Upper lobe of left lung (tissue), 4 donors: Measurements from ENCODE around the gene CCER1.

Experiments
- POLR2A ChIP-seq, 4 donors: fragments of 450-650 bp; IDR thresholded peaks; one replicate each; pipeline ENCODE4 v1.5.1; 2016 to 2017; ENCODE audit warnings: antibody characterized with exemption in 4 of 4, mild to moderate bottlenecking in 2 of 4
- POLR2AphosphoS5 ChIP-seq, 2 donors: sonication (generic); formaldehyde crosslinking; IDR thresholded peaks; one replicate each; pipeline ENCODE4 v1.5.1; 2017; ENCODE audit warnings: antibody characterized with exemption in 2 of 2

- TF ChIP-seq POLR2AphosphoS5 (IDR thresholded peaks at IDR 0.05): no peak
- TF ChIP-seq POLR2A (IDR thresholded peaks at IDR 0.05): no peak
Observed at GRCh38 chr12:90990611-90991010, 35.6 kb upstream of the CCER1 start.
